OCI-LY1 (cell line): ENCODE data around the gene HAPLN3.

Experiments used
- CTCF ChIP-seq: fragments of 200-600 bp; sonication (generic), shearing (Covaris generic); IDR thresholded peaks from 2 replicates; pipeline ENCODE4 v1.5.1; 2017; ENCODE audit warnings: mild to moderate bottlenecking, antibody characterized with exemption, low read length, moderate library complexity, mixed read lengths
- EZH2 ChIP-seq: fragments of 200-600 bp; sonication (generic), shearing (Covaris generic); IDR thresholded peaks from 2 replicates; pipeline ENCODE4 v1.8.0; 2017; ENCODE audit warnings: borderline replicate concordance, mixed run types, mild to moderate bottlenecking, antibody characterized with exemption, low read length, moderate library complexity, mixed read lengths

GRCh38 chr15:88896333-88897033, 1.1 kb upstream of the HAPLN3 start:
- no peak for TF ChIP-seq CTCF
- TF ChIP-seq EZH2 = no peak
